Right ventricle myocardium superior (tissue), 1 donor: ENCODE results near the gene MTIF3. TPM values are rescaled to one million over a fixed set of nuclear protein-coding genes. Genes with fewer than 3 reads are reported as not detected.
A peak's percentile ranks its signal among the peaks of the same experiment; 100 is the strongest.

Experiments
- ATAC-seq: fragments of 200-7000 bp; cut with Tn5 transposase; one replicate; pipeline ENCODE4 v1.9.1; 2020; ENCODE audit warnings: mild to moderate bottlenecking; ENCODE audit not compliant: poor library complexity
- DNase-seq: peaks from one replicate; pipeline ENCODE4 v3.0.0-alpha.2; 2020
- intact Hi-C: fragments of 100-400 bp; cut with DNase I; formaldehyde crosslinking; loops from one replicate; pipeline ENCODE4 v1.11.2; 2022
- total RNA-seq: library from RNA; stranded (reverse); fragmentation: NEBNext Ultra II Directional; extraction: Animal tissue kit (Norgen Biotek cat#: 25700); gene quantifications from one replicate; pipeline ENCODE4 v1.2.1, GENCODE V29; 2021
- donor health status: DM: no; HTN: yes; CAD: no; lungs with severe emphysema.

Gene MTIF3
- total RNA-seq, 1 donor from 2014 or later: 189 TPM

GRCh38 chr13:27465611-27466010, 15.2 kb upstream of the MTIF3 start:
- DNase-seq: no peak
- intact Hi-C loops: no loop called here
- no peak for ATAC-seq

- intact Hi-C loops: no loop called here
- DNase-seq: no peak
- no peak for ATAC-seq
These were observed 13.1 kb upstream of the MTIF3 start for GRCh38 chr13:27463500-27463899.

GRCh38 chr13:27461940-27462584, 11.7 kb upstream of the MTIF3 start:
- peak; percentile 87 for ATAC-seq
- peak; percentile 53 for DNase-seq
- intact Hi-C loops: no loop called here

GRCh38 chr13:27455331-27455855, 5.0 kb upstream of the MTIF3 start:
- ATAC-seq (no peak), DNase-seq (no peak)
- intact Hi-C loops: no loop called here

GRCh38 chr13:27450921-27451471, 632 bp upstream of the MTIF3 start:
- intact Hi-C loops: no loop called here
- DNase-seq: peak; percentile 57
- peak; percentile 30 for ATAC-seq

- DNase-seq: no peak
- no peak for ATAC-seq
- intact Hi-C loops: loop anchor here (10.0 kb wide), 1 partner anchor 184 kb away; no protein-coding TSS in a partner anchor
These were observed 1.2 kb downstream of the MTIF3 start for GRCh38 chr13:27449081-27449603.

- intact Hi-C loops: loop anchor here (10.0 kb wide), 1 partner anchor 184 kb away; no protein-coding TSS in a partner anchor
- no peak for DNase-seq
- peak; percentile 42 for ATAC-seq
These were observed 2.1 kb downstream of the MTIF3 start for GRCh38 chr13:27448308-27448707.

- ATAC-seq (no peak), DNase-seq (no peak)
- intact Hi-C loops: loop anchor here (10.0 kb wide), 1 partner anchor 182 kb away; no protein-coding TSS in a partner anchor
These were observed 3.3 kb downstream of the MTIF3 start for GRCh38 chr13:27446986-27447583.

- ATAC-seq (no peak), DNase-seq (no peak)
- intact Hi-C loops: loop anchor here (10.0 kb wide), 1 partner anchor 178 kb away; no protein-coding TSS in a partner anchor
These were observed 7.6 kb downstream of the MTIF3 start for GRCh38 chr13:27442797-27443196.

GRCh38 chr13:27442071-27442647, 8.2 kb downstream of the MTIF3 start:
- ATAC-seq (peak; percentile 6), DNase-seq (no peak)
- intact Hi-C loops: loop anchor here (10.0 kb wide), 1 partner anchor 177 kb away; no protein-coding TSS in a partner anchor

GRCh38 chr13:27440408-27440807, 10.0 kb downstream of the MTIF3 start:
- DNase-seq (no peak), ATAC-seq (no peak)
- intact Hi-C loops: loop anchor here (10.0 kb wide), 1 partner anchor 176 kb away; no protein-coding TSS in a partner anchor

GRCh38 chr13:27437126-27437525, 13.2 kb downstream of the MTIF3 start:
- ATAC-seq: no peak
- no peak for DNase-seq
- intact Hi-C loops: no loop called here

- ATAC-seq (no peak), DNase-seq (no peak)
- intact Hi-C loops: no loop called here
These were observed 17.7 kb downstream of the MTIF3 start for GRCh38 chr13:27432611-27433210.

- ATAC-seq: peak; percentile 18
- intact Hi-C loops: no loop called here
These were observed 18.2 kb downstream of the MTIF3 start for GRCh38 chr13:27432180-27432579.

GRCh38 chr13:27428160-27428559, 22.2 kb downstream of the MTIF3 start:
- intact Hi-C loops: loop anchor here (10.0 kb wide), 1 partner anchor 197 kb away; the partner anchor contains the start of genes LNX2 and POLR1D
- ATAC-seq (no peak), DNase-seq (no peak)

More at GRCh38 chr13:27432180-27432579, 18.2 kb downstream of the MTIF3 start:
- DNase-seq: no peak

- no peak for ATAC-seq
- intact Hi-C loops: loop anchor here (10.0 kb wide), 1 partner anchor 197 kb away; the partner anchor contains the start of genes LNX2 and POLR1D
- DNase-seq: no peak
These were observed 22.7 kb downstream of the MTIF3 start for GRCh38 chr13:27427641-27428040.

- intact Hi-C loops: loop anchor here (10.0 kb wide), 1 partner anchor 199 kb away; the partner anchor contains the start of genes LNX2 and POLR1D
- ATAC-seq (peak; percentile 72), DNase-seq (peak; percentile 85)
These were observed 24.3 kb downstream of the MTIF3 start for GRCh38 chr13:27425918-27426630.
